Natural killer cell (primary cell): ENCODE results near the gene GRHL1. TPM values are rescaled to one million over a fixed set of nuclear protein-coding genes. Genes with fewer than 3 reads are reported as not detected.

Experiments used
- ATAC-seq, 3 donors: fragments of 150-1000 bp in 2 of 3; fragments of 200-7000 bp in 1 of 3; cut with Tn5 transposase; 1 replicate in 1 of 3; 2 replicates in 2 of 3; pipeline ENCODE4 v1.10.0; 2021; ENCODE audit warnings: mild to moderate bottlenecking in 2 of 3, moderate library complexity in 2 of 3
- DNase-seq, 2 donors: peaks; one replicate each; pipeline versions ENCODE4 v3.0.0 to v3.0.0-alpha.2; 2013 to 2021; ENCODE audit warnings: mixed read lengths in 1 of 2
- H3K27ac ChIP-seq: one replicate; pipeline ENCODE4 v1.5.1; 2013; ENCODE audit warnings: mild to moderate bottlenecking, low read length
- H3K27me3 ChIP-seq: one replicate; pipeline ENCODE4 v1.6.1; 2013; ENCODE audit warnings: low read length; ENCODE audit not compliant: control insufficient read depth, insufficient read depth
- H3K36me3 ChIP-seq: one replicate; pipeline ENCODE4 v1.6.1; 2013; ENCODE audit warnings: low read length; ENCODE audit not compliant: control insufficient read depth, insufficient read depth
- H3K4me1 ChIP-seq: one replicate; pipeline ENCODE4 v1.6.1; 2013; ENCODE audit warnings: low read length; ENCODE audit not compliant: control insufficient read depth, insufficient read depth
- H3K4me3 ChIP-seq: one replicate; pipeline ENCODE4 v1.5.1; 2013; ENCODE audit warnings: low read length
- H3K9me3 ChIP-seq: one replicate; pipeline ENCODE4 v1.6.1; 2013; ENCODE audit warnings: low read length; ENCODE audit not compliant: control insufficient read depth, insufficient read depth
- H3K27ac Mint-ChIP-seq, 2 donors: one replicate each; pipeline ENCODE4 v1.8.0; 2022; ENCODE audit warnings: mild to moderate bottlenecking in 2 of 2, mixed read lengths in 2 of 2, moderate library complexity in 1 of 2
- H3K27me3 Mint-ChIP-seq, 2 donors: one replicate each; pipeline ENCODE4 v1.8.0; 2022; ENCODE audit warnings: low read depth in 2 of 2, mixed read lengths in 2 of 2
- H3K36me3 Mint-ChIP-seq: one replicate; pipeline ENCODE4 v1.8.0; 2022; ENCODE audit warnings: mixed read lengths
- H3K4me1 Mint-ChIP-seq, 2 donors: one replicate each; pipeline ENCODE4 v1.8.0; 2022; ENCODE audit warnings: mixed read lengths in 2 of 2
- H3K4me3 Mint-ChIP-seq: one replicate; pipeline ENCODE4 v1.8.0; 2022; ENCODE audit warnings: mild to moderate bottlenecking, moderate library complexity, mixed read lengths
- H3K9me3 Mint-ChIP-seq, 2 donors: one replicate each; pipeline ENCODE4 v1.8.0; 2022; ENCODE audit warnings: mixed read lengths in 2 of 2
- WGBS: methylation state at CpG from one replicate; pipeline ENCODE4 v1.1.7; 2013; ENCODE audit warnings: missing lambda C conversion rate; ENCODE audit not compliant: insufficient coverage; 5-methylcytosine and 5-hydroxymethylcytosine counted together
- intact Hi-C: fragments of 100-400 bp; cut with micrococcal nuclease; formaldehyde crosslinking; loops from one replicate; pipeline ENCODE4 v1.14.2; 2022
- total RNA-seq, 4 donors: library from RNA; stranded (reverse); fragments of 120-200 nt in 1 of 4; gene quantifications; one replicate each; pipeline versions ENCODE4 v1.2.3 to v1.2.4, GENCODE V29; 2013 to 2022
- TF ChIP-seq, protein P1 (sequence below): fragments of 200-600 bp; IDR thresholded peaks from one replicate; pipeline ENCODE4 v1.8.0; 2022; ENCODE audit warnings: antibody characterized with exemption

The GRHL1 gene
- total RNA-seq, 3 donors from 2014 or later (not counting 1 experiment from before 2014, with no cell fraction given): 1.6 to 3.6 (median 3.2) TPM

DNA sequence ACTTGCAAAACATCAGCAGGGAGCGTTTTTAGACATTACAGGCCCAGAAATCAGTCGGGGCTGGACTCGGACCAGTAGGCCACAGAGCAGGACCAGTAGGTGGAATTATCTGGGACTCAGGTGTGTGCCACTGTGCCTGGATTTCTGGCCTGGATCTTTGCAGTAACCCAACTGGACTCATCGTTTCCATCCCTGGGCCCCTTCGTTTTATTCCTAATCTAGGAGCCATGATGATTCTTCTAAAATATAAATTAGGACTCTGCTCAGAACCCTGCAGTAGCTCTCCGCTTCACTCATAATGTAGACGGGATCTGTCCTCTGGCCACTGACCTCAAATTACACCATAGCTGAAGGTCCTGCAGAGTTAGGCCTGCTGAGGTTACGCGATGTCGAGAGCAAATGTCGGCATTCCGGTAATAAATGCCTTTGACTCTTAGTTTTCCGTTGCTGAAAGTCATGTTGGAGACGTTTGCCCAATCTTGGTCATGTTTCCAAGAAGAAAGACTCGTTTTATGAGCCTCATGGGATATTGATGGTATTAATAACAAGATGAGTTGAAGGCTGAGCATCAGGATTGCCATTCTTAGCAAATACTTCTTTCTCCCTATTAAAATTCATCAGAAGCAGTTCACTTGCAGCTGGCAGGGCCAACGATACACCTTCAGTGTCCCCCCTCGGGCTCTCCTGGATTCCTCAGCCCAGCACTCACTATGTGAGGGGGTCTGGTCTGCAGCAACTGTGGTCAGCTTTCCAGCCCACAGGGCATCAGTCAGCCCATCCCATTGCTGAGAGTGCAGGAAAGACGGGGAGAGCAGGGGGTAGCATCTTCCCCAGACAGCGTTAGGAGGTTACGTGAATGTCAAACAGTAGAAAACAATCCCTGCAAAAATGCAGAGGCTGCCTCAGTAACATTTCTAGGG, 52.0 kb downstream of the GRHL1 start:
- Mint-ChIP-seq H3K4me3 (no peak overlapping the region), H3K27ac (no peak overlapping the region), H3K36me3 (no peaks in the 10 kb centered on the region), H3K27me3 (peaks cover 0 to 5% of the 10 kb centered on the region in 2 donors), H3K9me3 (no peaks in the 10 kb centered on the region), H3K4me1 (peaks cover 0 to 12% of the 10 kb centered on the region in 2 donors)
- no peaks in the 10 kb centered on the region for H3K36me3 ChIP-seq
- H3K27ac ChIP-seq: no peak overlapping the region
- intact Hi-C loops: no loop called here
- peaks cover 5% of the 10 kb centered on the region for H3K4me1 ChIP-seq
- WGBS: 94% methylated on average over 19 of the region's 20 CpGs
- H3K4me3 ChIP-seq: no peak overlapping the region
- peaks cover 7% of the 10 kb centered on the region for H3K27me3 ChIP-seq
- H3K9me3 ChIP-seq: no peaks in the 10 kb centered on the region
- no peak for ATAC-seq
- TF ChIP-seq, protein P1, sequence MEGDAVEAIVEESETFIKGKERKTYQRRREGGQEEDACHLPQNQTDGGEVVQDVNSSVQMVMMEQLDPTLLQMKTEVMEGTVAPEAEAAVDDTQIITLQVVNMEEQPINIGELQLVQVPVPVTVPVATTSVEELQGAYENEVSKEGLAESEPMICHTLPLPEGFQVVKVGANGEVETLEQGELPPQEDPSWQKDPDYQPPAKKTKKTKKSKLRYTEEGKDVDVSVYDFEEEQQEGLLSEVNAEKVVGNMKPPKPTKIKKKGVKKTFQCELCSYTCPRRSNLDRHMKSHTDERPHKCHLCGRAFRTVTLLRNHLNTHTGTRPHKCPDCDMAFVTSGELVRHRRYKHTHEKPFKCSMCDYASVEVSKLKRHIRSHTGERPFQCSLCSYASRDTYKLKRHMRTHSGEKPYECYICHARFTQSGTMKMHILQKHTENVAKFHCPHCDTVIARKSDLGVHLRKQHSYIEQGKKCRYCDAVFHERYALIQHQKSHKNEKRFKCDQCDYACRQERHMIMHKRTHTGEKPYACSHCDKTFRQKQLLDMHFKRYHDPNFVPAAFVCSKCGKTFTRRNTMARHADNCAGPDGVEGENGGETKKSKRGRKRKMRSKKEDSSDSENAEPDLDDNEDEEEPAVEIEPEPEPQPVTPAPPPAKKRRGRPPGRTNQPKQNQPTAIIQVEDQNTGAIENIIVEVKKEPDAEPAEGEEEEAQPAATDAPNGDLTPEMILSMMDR: no peak
- DNase-seq: no peak

DNA sequence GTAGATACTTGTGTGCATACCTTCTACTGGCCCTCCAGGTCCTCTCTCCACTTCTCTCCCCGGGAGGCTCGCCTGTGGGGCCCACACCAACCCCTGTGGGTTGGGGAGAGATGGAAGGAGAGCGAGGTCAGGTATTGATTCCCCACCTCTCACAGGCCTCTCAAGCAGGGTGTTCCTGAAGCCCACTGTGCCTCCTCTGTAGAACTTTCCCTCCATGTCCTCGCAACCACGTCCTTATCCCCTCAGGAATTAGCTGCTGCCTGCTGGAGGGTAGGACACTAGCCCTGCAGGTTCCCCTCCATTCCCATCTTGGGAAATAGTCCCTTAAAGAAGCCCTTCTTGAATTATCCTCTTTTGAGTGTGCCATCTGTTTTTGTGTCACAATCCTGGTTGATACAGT, 52.9 kb downstream of the GRHL1 start:
- no peaks in the 10 kb centered on the region for H3K9me3 ChIP-seq
- no peaks in the 10 kb centered on the region for H3K36me3 ChIP-seq
- TF ChIP-seq, protein P1: no peak
- no peak overlapping the region for H3K27ac Mint-ChIP-seq
- H3K4me3 ChIP-seq: no peak overlapping the region
- no peak overlapping the region for H3K4me3 Mint-ChIP-seq
- DNase-seq (no peak), ATAC-seq (no peak)
- peaks cover 0 to 5% of the 10 kb centered on the region in 2 donors for H3K27me3 Mint-ChIP-seq
- H3K9me3 Mint-ChIP-seq: no peaks in the 10 kb centered on the region
- no peaks in the 10 kb centered on the region for H3K36me3 Mint-ChIP-seq
- H3K4me1 ChIP-seq: peaks cover 5% of the 10 kb centered on the region
- WGBS: 88% methylated on average over 2 of the region's 5 CpGs
- intact Hi-C loops: no loop called here
- H3K27ac ChIP-seq: no peak overlapping the region
- H3K4me1 Mint-ChIP-seq: peaks cover 0 to 12% of the 10 kb centered on the region in 2 donors
- H3K27me3 ChIP-seq: peaks cover 7% of the 10 kb centered on the region

DNA sequence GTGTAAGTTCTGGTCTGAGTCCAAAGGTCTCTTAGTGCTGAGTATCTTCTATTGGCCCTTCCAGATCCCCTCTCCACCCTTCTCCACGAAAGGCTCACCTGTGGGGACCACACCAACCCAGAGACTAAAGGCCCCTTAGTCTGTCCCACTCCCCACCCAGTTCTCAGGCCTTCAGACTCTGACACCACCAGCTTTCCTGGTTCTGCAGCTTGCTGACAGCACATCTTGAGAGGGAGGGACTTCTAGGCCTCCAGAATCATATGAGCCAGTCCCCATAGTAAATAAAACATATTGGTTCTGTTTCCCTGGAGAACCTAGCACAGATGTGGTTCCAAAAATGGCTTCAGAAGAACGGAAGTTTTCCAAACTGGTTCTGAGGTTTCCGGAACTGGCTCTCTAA, 53.3 kb downstream of the GRHL1 start:
- DNase-seq (no peak), ATAC-seq (no peak)
- Histone ChIP-seq H3K36me3 (no peaks in the 10 kb centered on the region), H3K27me3 (peaks cover 7% of the 10 kb centered on the region), H3K9me3 (no peaks in the 10 kb centered on the region), H3K4me1 (peaks cover 5% of the 10 kb centered on the region), H3K27ac (no peak overlapping the region), H3K4me3 (no peak overlapping the region)
- no peaks in the 10 kb centered on the region for H3K9me3 Mint-ChIP-seq
- no peak overlapping the region for H3K27ac Mint-ChIP-seq
- no peak overlapping the region for H3K4me3 Mint-ChIP-seq
- no peaks in the 10 kb centered on the region for H3K36me3 Mint-ChIP-seq
- H3K4me1 Mint-ChIP-seq: peaks cover 0 to 12% of the 10 kb centered on the region in 2 donors
- TF ChIP-seq, protein P1: no peak
- peaks cover 0 to 5% of the 10 kb centered on the region in 2 donors for H3K27me3 Mint-ChIP-seq
- intact Hi-C loops: no loop called here
- WGBS: 49% methylated on average over 3 of the region's 3 CpGs
